ENCODE measurements around the gene TIAM1.

DNA sequence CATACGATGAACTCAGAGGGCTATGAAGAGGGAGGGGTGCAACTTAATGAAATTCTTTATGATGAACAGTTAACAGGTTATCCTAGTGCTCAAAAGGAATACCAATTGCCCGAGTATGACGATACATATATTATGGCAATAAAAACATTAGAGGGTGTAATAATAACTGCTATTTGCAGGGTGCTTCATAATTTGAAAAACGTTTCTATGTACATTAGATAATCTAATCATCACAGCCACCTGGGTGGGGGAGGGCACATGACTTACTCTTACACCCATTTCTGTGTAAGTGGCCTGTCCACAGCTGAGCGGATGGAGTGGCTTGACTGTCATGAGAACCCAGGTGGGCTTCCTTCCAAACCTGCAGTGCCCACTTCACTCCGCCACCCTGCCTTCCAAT, 46.3 kb downstream of the TIAM1 start:
- TF ChIP-seq, protein P1, sequence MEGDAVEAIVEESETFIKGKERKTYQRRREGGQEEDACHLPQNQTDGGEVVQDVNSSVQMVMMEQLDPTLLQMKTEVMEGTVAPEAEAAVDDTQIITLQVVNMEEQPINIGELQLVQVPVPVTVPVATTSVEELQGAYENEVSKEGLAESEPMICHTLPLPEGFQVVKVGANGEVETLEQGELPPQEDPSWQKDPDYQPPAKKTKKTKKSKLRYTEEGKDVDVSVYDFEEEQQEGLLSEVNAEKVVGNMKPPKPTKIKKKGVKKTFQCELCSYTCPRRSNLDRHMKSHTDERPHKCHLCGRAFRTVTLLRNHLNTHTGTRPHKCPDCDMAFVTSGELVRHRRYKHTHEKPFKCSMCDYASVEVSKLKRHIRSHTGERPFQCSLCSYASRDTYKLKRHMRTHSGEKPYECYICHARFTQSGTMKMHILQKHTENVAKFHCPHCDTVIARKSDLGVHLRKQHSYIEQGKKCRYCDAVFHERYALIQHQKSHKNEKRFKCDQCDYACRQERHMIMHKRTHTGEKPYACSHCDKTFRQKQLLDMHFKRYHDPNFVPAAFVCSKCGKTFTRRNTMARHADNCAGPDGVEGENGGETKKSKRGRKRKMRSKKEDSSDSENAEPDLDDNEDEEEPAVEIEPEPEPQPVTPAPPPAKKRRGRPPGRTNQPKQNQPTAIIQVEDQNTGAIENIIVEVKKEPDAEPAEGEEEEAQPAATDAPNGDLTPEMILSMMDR (IDR thresholded peaks at IDR 0.05): no peak
- TF ChIP-seq HOXB5 (CRISPR knock-in tag; IDR thresholded peaks at IDR 0.05): no peak
- TF ChIP-seq RAD21 (conservative IDR thresholded peaks at IDR 0.05 in 1 of 2, IDR thresholded peaks at IDR 0.05 in 1 of 2): no peak
- TF ChIP-seq, protein P2, sequence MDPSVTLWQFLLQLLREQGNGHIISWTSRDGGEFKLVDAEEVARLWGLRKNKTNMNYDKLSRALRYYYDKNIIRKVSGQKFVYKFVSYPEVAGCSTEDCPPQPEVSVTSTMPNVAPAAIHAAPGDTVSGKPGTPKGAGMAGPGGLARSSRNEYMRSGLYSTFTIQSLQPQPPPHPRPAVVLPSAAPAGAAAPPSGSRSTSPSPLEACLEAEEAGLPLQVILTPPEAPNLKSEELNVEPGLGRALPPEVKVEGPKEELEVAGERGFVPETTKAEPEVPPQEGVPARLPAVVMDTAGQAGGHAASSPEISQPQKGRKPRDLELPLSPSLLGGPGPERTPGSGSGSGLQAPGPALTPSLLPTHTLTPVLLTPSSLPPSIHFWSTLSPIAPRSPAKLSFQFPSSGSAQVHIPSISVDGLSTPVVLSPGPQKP (IDR thresholded peaks at IDR 0.05; ENCODE audit: low read depth, low read length): no peak
- no peak for TF ChIP-seq CHD4 (IDR thresholded peaks at IDR 0.05; ENCODE audit: borderline replicate concordance)
- TF ChIP-seq POLR2A (IDR thresholded peaks at IDR 0.05; ENCODE audit: low read length): no peak
- TF ChIP-seq RFX5 (IDR thresholded peaks at IDR 0.05): no peak
- no peak for TF ChIP-seq BHLHE40 (IDR thresholded peaks at IDR 0.05; ENCODE audit: low read depth, low read length)
- no peak for TF ChIP-seq FOSB (CRISPR knock-in tag; IDR thresholded peaks at IDR 0.05)
- TF ChIP-seq, protein P3, sequence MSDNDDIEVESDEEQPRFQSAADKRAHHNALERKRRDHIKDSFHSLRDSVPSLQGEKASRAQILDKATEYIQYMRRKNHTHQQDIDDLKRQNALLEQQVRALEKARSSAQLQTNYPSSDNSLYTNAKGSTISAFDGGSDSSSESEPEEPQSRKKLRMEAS (IDR thresholded peaks at IDR 0.05): no peak
- TF ChIP-seq JUNB (IDR thresholded peaks at IDR 0.05): no peak
